Activated CD4-positive, alpha-beta T cell treated with anti-CD3 and anti-CD28 coated beads for 24 hours (primary cell): ENCODE data around the gene COPRS.

Source experiments
- DNase-seq, 2 donors: peaks; one replicate each; pipeline ENCODE4 v3.0.0-alpha.2; 2020; ENCODE audit warnings: low read depth in 2 of 2

The COPRS gene

GRCh38 chr17:31808521-31809050, 50.5 kb downstream of the COPRS start:
- no peak for DNase-seq

GRCh38 chr17:31807846-31808245, 51.2 kb downstream of the COPRS start:
- DNase-seq = no peak

GRCh38 chr17:31806921-31807320, 52.1 kb downstream of the COPRS start:
- DNase-seq = no peak

- DNase-seq = no peak
These were observed 55.4 kb downstream of the COPRS start for GRCh38 chr17:31803494-31804213.

- no peak for DNase-seq
These were observed 56.5 kb downstream of the COPRS start for GRCh38 chr17:31802502-31802901.
